CD4-positive, alpha-beta T cell treated with Interleukin-4 for 1 hour (primary cell): ENCODE results near the gene MPP1.
A peak's percentile ranks its signal among the peaks of the same experiment; 100 is the strongest.

Experiments
- DNase-seq, 2 donors: peaks; one replicate each; pipeline ENCODE4 v3.0.0-alpha.2; 2020 to 2022

MPP1 gene

DNA sequence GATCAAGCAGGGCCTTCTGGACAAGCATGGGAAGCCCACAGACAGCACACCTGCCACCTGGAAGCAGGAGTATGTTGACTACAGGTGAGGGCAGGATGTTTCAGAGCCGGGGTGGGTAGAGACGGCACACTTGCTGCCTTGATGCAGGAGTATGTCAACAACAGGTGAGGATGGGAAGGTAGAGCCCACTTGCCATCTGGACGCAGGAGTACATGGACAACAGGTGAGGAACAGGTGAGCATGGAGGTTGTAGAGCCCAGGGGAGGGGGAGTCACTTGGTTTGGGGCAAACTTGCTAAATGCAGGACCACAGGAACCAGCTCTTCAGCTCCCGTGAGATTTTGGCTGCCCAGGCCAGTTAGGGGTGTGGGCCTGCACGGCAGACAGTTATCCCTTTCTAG lies 30.7 kb downstream of the MPP1 start:
- no peak for DNase-seq

DNA sequence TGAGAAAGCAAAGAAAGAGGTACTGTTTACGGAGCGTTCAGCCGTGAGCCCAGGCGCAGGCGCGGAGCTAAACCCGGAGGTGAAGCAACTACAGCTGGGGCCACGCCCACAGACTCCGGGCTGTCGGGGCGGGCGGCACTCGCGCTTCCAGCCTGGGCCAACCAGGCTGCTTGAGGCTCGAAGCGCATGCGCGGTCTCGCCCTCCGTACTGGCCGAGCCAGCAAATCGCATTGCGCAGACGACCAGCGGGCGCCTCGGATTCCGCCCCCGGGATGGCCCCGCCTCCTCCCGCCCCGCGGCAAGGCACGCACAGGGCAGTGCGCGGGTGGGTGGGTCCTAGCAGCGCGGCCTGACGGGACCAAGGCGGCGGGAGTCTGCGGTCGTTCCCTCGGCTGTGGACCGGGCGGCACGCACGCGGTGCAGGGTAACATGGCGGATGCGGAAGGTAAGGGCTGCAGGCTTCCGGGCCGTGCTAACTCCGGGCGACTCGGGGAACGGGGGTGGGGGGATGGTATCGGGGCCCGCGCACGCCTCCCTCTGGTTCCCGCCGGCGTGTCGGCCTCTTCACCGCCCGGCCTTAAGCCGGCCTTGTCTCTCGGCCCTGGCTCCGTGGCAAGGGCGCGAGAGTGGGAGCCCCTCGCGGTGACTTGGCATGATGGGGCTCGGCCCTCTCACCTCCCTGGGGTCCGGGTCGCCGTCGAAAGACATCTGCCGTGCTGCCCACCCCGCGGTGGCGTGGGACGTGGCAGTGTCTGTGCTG lies 42.6 kb downstream of the MPP1 start, which contains the start of gene DKC1:
Gene DKC1 (plus strand): TSS at position 328 of the 760 bp plus-strand sequence. CDS start 102 bp downstream, at position 430.
- peak; percentile 95 to 97 for DNase-seq

DNA sequence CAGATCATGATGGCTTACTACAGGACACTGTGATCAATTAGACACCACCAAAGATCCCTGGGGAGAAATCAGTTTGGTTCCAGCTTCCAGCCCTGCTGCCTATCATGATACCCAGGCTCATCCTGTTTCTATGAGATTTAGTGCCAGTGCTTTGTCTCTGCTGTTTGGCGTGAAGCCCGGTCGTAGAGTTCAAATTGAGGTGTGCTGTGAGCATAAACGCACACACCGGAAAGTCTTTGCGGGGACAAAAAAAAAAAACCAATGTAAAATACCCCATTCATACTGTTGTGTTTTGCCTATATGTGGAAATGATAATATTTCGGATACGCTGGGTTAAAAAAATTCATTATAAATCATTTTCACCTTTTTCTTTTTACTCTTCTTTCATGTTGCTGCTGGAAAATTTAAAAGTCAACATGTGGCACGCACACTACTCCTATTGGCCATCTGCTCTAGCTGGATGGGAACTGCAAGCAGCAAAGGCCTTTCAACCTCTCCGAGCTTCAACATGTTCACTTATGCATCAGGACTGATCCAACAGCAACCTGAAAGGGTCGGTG lies 43.2 kb downstream of the MPP1 start:
- no peak for DNase-seq

DNA sequence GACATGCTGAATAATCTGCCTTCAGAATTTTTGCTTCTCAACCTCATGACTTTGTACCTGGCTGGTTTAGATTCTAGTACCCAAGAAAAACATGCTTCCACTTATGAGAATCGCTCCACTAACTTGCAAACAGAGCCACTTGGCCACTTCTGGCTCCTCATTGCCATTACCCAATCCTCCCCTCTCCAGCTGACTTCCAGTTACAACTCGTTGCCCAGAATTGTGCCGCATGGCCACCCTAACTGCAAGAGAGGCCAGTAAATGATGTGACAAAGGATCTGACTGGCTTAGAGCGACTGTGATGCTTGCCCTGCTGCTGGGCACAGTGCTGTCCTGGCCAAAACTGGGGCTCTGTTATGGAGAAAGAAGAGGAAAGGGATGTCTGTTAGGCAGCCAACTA lies 46.6 kb downstream of the MPP1 start:
- no peak for DNase-seq

DNA sequence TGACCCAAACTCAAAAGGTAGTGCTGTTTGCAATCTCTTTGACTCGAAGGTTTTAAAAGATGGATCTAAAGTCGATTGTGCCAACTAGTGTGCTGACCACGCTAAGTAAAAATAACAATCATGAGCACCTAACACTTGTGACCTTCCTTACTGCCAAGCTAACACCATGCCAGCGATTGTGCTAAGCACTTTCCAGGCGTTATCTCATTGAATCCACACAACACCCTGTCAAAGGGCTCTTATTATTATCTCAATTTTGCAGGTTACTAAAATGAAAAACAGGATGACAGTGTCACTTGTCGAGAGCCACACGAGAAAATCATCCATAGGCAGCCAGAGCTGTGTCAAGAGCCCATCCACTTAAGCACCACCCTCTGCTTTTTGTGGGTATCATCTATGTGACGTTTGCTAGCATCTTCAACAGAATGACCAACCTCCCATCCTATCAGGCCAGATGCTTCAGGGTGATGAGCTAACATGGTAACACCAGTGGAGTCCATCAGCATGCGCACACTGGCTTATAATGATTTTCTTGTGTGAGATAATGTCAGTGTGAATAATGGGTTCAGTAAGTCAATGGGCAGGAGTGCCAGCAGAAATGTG lies 53.5 kb downstream of the MPP1 start:
- DNase-seq = no peak

DNA sequence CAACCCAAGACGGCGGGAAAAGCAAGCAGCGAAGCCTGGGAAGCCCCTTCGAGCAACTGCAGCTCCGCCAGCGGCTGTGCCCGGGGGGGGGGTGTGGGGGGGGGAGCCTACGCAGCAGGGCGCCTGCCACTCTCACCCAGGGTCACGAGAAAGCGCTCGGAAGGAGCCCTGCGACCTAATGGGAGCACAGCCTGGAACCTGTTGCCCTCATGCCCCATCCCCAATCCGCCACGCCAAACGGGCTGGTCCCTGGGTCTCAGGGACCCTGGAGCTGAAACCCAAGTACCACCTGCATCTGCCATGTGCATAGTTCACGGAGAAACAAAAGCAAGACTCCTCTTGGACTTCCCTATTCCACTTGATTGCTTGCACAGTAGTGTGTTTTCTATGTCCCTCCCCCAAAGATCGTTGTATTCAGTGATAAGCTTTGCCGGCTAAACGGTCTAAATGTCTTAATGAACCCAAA lies 54.0 kb downstream of the MPP1 start:
- DNase-seq = peak in 1 of 2 donors; percentile 27

DNA sequence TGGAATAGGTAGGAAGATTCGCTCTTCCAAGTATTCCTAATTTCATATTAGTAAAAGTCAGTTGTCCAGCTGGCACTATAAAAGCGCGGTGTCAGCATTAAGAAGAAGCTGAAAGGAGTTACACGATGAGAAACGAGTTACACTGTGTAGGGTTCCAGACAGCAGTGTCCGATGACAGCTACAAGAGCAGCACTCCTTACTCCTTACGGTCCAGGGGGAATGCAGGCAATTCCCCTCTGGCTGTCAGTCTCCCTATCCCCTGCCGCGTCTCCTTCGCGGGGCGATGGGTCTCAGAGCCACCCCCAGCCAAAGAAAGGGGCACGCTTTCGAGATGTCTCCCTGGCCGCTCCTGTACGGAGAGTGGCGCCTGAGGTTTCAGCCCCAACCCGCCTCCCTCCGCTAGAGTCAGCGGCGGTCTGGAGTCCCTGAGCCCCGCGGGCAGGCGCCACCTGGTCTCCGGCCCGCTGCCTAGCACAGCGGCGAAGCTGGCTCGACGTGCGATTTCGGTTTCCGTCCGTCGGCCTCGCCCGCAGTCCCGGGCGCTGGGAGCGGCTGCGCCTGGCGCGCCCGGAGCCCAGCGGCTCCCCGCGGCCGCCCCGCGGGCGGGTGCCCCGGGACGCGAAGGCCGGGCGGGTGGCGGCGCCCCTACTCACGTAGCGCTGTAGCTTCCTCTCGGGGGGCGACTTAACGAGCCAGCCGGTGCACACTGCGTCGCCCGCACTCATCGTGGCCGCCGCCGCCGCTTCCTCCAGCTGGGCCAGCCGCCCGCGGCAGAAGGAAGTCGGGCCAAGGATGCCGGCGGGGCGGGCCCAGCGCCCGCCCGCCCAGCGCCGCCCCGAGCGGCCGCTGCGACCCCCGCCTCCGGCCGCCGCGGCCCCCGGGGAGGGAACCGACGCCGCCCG lies 54.7 kb downstream of the MPP1 start, which contains the start of gene GAB3:
Gene GAB3 (minus strand): TSS at position 777 of the 902 bp plus-strand sequence. CDS start 52 bp downstream, at position 725.
- peak; percentile 39 to 45 for DNase-seq

DNA sequence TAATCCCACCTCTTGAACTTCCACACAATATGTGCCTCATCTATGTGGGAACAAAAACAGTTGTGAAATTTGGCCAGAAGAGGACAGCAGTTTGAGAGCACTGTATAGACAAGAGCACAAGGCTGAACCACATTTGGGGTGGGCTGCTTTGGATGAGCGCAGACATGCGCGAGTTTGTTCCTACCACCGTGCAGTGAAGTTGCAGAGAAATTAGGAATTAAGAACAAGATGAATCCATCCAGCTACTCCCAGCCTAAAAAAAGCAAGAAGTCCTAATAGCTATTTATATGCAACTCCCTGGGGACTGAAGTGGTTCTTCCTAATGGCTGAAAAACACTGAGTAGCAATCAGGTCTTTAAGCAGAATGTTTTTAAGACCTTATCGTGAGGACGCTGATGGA lies 55.4 kb downstream of the MPP1 start:
- DNase-seq = no peak

DNA sequence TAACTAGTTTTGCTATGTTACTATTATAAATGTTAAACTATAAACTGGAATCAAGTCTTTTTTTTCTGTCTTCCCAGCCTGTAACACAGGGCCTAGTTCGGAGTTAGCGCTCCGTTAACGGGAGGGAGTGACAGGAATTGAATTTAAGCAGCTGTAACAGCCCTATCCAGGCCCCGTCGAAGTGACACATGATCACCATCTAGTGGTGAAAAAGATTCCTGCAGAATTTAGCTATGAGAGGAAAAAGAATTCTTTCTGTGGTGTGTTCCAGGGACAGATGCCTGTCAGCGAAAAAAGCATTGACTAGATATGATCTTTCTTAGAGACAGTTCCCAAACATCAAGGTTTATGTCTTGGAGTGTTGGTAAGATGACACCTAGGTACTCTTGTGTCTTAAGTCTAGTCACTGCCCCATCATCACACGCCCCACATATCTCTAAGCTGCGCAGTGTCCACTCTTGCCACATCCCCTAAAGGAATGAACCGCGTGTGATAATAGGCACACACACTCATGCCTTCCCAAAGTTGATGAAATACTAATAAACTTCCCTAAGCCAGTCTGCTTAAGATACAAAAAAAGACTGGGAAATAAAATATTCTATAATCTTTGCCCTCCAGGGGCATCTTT lies 56.5 kb downstream of the MPP1 start:
- DNase-seq = peak; percentile 62 to 84

DNA sequence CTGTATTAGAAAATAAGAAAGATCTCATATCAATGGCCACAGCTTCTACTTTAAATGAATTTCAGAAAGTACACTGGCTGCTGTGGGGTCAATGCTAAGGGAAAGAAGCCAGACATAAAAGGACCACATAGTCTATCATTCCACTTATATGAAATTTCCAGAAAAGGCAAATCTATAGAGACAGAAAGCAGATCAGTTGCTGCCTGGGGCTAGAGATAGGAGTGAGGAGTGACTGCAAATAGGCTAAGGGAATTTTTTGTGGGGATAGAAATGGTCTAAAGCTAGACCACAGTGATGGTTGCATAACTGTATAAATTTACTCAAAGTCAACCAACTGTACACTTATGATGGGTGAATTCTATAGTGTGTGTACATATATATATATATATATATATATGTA lies 62.7 kb downstream of the MPP1 start:
- no peak for DNase-seq

DNA sequence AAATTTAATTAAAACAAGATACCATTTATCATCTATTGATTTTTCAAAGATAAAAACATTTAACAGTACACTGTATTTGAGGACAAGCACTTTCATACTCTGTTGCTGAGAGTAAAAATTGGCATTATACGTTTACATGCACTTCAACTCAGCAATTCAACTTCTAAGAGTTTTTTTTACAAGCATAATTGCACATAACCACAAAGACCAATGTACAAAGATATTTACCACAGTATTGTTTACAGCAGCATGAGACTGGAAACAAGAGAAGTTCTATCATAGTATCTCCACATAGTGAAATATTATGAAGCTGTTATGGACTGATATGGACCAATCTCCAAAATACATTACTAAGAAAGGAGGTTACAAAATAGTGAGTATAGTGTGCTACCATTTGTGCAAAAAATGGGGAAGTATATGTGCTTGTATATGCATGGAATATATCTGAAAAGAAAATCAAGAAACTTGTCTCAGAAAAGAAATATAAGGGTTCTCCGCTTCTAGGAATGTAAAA lies 65.3 kb downstream of the MPP1 start:
- no peak for DNase-seq

DNA sequence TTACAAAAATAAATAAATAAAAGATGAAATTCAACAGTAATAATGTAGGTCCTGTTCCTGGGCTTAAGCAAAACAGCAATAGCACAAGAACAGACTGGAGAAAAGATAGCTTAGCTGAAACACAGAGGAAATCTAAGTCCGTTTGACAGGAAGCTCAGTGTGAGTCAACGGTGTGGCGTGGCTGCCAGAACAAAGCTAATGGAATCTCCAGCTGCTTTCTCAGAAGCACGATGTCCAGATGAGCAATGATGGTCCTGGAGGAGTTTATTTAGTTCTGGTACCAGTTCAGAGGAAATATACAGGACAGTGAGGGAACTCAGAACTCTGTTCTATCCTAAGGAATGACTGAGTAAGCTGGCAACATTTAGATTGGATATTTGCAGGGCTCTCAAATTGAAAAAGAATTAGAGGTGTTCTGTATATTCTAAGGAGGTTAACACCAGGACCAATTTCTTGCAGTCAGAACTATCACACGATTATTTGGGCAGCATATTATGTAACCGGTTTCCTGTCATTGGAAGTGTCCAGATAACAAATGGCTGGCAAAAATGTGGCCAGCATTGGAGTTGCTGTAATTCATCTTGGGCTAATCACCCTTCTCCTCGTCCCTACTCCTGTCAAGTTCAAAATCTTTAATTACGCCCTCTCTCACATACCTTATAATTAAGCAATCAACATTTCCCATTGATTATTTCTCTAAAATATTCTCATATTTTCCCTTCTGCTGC lies 67.1 kb downstream of the MPP1 start:
- peak; percentile 50 for DNase-seq

DNA sequence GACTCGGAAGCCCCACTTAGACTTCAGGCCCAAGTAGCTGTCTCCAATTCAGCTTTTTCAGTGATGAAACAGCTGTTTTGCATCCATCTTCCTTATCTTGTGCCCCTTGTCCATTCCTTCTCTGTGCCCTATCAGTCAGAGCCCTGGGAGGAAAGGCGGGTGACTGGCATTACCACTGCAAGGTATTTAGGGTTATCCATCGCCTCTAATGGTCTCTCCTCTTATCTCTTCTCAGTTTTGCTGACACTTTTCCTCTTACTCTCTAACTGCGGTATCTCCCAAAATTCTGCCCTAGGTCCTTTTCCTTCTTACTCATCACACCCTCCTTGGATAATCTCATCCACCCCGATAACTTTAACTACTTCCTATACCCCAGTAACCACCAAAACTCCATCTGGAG lies 68.1 kb downstream of the MPP1 start:
- no peak for DNase-seq

DNA sequence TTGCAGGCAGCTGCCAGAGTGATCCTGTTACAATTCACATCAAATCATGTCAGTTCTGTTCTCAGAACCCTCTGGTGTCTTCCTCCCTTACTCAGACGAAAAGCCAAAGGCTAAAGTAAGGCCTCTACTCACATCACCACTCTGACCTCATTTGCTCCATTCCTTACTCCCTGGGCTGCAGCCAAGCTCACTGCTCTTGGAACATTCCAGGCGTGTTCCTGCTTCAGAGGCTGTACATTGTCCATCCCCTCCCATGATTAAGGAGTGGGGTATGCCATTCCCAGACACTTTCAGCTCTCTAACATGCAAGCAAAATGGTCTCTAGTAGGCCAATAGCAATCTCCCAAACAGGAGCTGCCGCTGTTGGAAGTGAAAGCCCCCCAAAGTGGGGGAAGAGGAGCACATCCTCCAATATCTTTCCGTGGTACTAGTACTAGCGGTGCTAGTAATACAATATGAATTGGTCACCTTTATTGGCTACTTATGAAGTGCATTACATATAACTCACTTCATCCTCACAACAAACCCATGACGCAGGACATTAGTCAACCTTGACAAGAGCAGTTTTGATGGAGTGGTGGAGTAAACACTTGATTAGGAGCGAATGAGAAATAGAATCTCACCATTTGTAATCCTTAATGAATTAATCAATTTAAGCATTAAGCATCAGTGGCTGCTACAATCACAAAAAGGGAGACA lies 69.4 kb downstream of the MPP1 start:
- DNase-seq = no peak

DNA sequence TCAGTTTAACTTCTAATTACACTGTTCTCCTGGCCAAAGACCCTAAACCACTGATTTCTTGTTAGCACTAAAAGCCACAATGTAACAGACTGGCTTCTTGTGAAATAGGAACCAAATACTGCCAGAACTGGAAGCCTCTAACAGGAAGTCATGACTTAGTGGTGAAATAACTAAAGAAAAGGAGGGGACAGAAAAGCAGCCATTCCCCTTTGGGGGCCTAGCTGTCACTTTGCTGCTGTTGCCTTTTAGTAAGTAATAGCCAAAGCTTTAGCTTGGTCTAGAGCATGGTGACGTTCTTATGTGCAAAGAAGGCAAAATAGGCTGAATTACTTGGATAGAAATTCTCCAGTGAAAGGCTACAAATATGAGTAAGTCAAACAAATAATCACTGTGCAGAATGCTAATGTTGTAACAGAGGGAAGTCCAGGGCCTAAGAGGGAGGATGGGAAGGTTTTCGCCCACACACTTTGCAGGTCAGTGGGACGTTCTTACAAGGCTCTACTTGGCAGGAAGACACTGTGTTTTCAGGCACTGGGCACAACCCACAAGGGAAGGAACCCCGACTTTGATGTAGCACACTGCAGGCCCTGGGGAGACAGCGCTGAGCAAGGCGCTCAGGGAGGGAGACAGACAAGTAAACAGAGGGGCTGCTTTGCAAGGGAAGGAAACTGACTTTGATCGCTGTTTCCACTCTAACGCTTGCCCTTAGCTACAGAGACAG lies 71.1 kb downstream of the MPP1 start:
- DNase-seq = peak; percentile 59 to 78

DNA sequence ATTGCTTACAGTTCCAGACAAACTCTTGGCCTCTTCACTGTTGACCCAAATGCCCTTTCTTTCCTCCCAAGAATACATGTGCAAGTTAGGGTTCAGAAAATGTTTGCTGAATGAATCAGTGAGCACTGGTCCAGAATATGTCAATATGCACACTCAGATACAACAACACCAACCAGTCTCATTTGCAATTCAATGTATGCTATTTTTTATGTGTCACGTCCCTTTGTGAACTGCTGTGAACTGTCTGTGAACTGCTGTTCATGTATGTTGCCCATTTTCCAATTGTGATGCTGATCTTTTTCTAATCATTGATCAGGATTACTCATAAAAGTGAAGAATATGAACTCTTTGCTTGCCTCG lies 72.2 kb downstream of the MPP1 start:
- DNase-seq = no peak

DNA sequence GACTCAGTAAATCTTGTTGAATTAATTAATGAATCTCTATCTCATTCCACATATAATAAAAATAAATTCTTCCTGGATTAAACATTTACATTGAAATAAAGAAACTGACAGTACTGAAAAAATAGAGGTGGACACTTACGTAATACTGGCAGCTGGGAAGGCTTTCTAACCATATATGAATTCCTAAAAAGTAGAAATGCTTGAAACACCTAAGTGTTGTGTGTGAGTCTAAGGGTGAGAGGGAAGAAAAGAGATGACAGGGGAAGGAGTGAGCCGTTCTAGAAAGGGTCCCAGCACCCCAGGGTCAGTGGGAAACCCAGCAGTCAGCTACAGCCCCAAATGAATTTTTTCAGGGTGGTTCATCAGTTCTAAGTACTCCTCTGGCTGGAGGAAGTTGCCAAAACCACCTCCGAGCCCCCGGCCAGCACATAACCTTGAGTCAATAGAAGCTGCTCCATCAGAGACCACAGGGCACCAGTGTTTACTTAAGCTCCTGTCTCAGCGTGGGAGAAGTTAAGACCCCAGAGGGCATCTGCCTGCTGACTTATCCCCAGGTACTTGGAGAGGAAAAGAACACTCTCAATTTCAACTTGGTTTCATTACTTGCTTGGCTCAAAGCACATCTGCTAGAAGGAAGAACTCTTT lies 72.7 kb downstream of the MPP1 start:
- DNase-seq = peak in 1 of 2 donors; percentile 29

DNA sequence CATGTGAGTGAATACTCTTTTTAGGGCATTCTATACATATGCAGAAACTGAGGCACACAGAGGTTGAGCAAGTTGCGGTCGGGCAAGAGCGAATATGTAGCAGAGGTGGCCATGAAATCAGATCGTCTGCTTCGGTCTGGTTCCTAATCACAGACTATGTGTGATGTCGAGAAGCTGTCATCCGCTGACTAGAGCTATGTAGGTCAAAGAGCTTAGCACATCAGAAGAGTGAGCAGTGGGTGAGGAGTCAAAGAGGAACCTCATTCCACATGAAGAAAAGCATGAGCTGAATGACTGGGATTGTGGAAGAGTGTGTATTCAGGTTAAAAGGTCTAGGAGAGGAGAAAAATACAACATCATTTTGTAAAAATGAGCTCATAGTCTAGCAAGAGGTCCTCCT lies 73.4 kb downstream of the MPP1 start:
- peak; percentile 52 to 65 for DNase-seq

DNA sequence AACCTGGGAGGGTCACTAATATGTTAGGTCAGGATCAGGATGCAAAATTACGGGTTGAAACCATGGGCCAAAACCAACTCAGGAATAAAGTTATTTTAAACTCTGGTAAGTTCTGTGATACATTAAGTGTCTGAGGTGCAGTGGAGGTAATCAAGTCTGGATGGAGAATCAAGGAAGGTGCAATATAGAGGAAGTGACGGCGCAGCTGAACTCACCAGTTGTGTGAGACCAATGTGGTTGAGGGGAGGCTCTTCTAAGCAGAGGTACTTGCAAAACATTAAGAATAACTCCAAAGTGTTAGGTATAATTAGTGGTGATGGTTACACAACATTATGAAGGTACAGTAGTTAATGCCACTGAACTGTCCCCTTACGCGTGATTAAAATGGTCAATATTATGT lies 74.1 kb downstream of the MPP1 start:
- DNase-seq = peak; percentile 63 to 66
